H9 (cell line): ENCODE results near the gene ARID1B. TPM values are rescaled to one million over a fixed set of nuclear protein-coding genes. Genes with fewer than 3 reads are reported as not detected.

Experiments
- DNase-seq: peaks from one replicate; pipeline ENCODE4 v3.0.0-alpha.2; 2017
- H2AFZ ChIP-seq: one replicate; pipeline ENCODE4 v1.6.1; 2013; ENCODE audit warnings: mild to moderate bottlenecking, low read length, control low read depth, moderate library complexity
- H2AK5ac ChIP-seq: 2 replicates; pipeline ENCODE4 v1.6.1; 2013; ENCODE audit warnings: low read length, control low read depth, mixed read lengths; ENCODE audit not compliant: insufficient read length
- H2BK120ac ChIP-seq: one replicate; pipeline ENCODE4 v1.6.1; 2013; ENCODE audit warnings: low read depth, mild to moderate bottlenecking, low read length, control low read depth, inconsistent platforms; ENCODE audit not compliant: poor library complexity, severe bottlenecking
- H2BK12ac ChIP-seq: 2 replicates; pipeline ENCODE4 v1.6.1; 2013; ENCODE audit warnings: low read length, control low read depth, mixed read lengths, low read depth; ENCODE audit not compliant: insufficient read length
- H2BK15ac ChIP-seq: 2 replicates; pipeline ENCODE4 v1.6.1; 2013; ENCODE audit warnings: low read depth, low read length, control low read depth
- H2BK20ac ChIP-seq: one replicate; pipeline ENCODE4 v1.6.1; 2013; ENCODE audit warnings: low read depth, mild to moderate bottlenecking, low read length, control low read depth, inconsistent platforms; ENCODE audit not compliant: poor library complexity, severe bottlenecking
- H2BK5ac ChIP-seq: 2 replicates; pipeline ENCODE4 v1.6.1; 2013; ENCODE audit warnings: low read length, control low read depth, mixed read lengths; ENCODE audit not compliant: insufficient read length
- H3K14ac ChIP-seq: 2 replicates; pipeline ENCODE4 v1.6.1; 2013; ENCODE audit warnings: low read length, control low read depth; ENCODE audit not compliant: insufficient read depth
- H3K18ac ChIP-seq: 2 replicates; pipeline ENCODE4 v1.6.1; 2013; ENCODE audit warnings: low read depth, mild to moderate bottlenecking, mixed read lengths, low read length, control low read depth; ENCODE audit not compliant: insufficient read length
- H3K23ac ChIP-seq: 2 replicates; pipeline ENCODE4 v1.6.1; 2013; ENCODE audit warnings: low read length, control low read depth, mixed read lengths, low read depth; ENCODE audit not compliant: insufficient read length
- H3K23me2 ChIP-seq: 2 replicates; pipeline ENCODE4 v1.6.1; 2013; ENCODE audit warnings: low read depth, mild to moderate bottlenecking, mixed read lengths, low read length, control low read depth; ENCODE audit not compliant: insufficient read length, poor library complexity, severe bottlenecking
- H3K27ac ChIP-seq: 2 replicates; pipeline ENCODE4 v1.5.1; 2013; ENCODE audit warnings: low read length, control low read depth, mixed read lengths, low read depth; ENCODE audit not compliant: insufficient read length
- H3K27me3 ChIP-seq: 2 replicates; pipeline ENCODE4 v1.6.1; 2013; ENCODE audit warnings: low read length, control low read depth, inconsistent platforms; ENCODE audit not compliant: insufficient read depth
- H3K4ac ChIP-seq: 2 replicates; pipeline ENCODE4 v1.6.1; 2013; ENCODE audit warnings: low read depth, mild to moderate bottlenecking, control low read depth, inconsistent platforms, low read length, moderate library complexity
- H3K4me1 ChIP-seq: 2 replicates; pipeline ENCODE4 v1.6.1; 2013; ENCODE audit warnings: low read length, control low read depth, inconsistent platforms; ENCODE audit not compliant: insufficient read depth
- H3K4me2 ChIP-seq: 2 replicates; pipeline ENCODE4 v1.6.1; 2013; ENCODE audit warnings: low read length, control low read depth, mixed read lengths; ENCODE audit not compliant: insufficient read length, insufficient read depth
- H3K56ac ChIP-seq: 2 replicates; pipeline ENCODE4 v1.6.1; 2013; ENCODE audit warnings: low read depth, mild to moderate bottlenecking, mixed read lengths, low read length, control low read depth; ENCODE audit not compliant: insufficient read length
- H3K79me1 ChIP-seq: 2 replicates; pipeline ENCODE4 v1.6.1; 2013; ENCODE audit warnings: low read depth, mild to moderate bottlenecking, moderate library complexity, low read length, control low read depth, inconsistent platforms; ENCODE audit not compliant: insufficient read depth, poor library complexity, severe bottlenecking
- H3K79me2 ChIP-seq: 2 replicates; pipeline ENCODE4 v1.6.1; 2013; ENCODE audit warnings: low read length, control low read depth, inconsistent platforms; ENCODE audit not compliant: insufficient read depth
- H3K9ac ChIP-seq: 2 replicates; pipeline ENCODE4 v1.6.1; 2013; ENCODE audit warnings: low read length, control low read depth, mixed read lengths; ENCODE audit not compliant: insufficient read length; ENCODE audit errors: extremely low read depth
- H3K9me3 ChIP-seq: one replicate; pipeline ENCODE4 v1.6.1; 2013; ENCODE audit warnings: low read depth, low read length, inconsistent platforms; ENCODE audit not compliant: control insufficient read depth
- H3T11ph ChIP-seq: one replicate; pipeline ENCODE4 v1.6.1; 2013; ENCODE audit warnings: mild to moderate bottlenecking, low read length, control low read depth, inconsistent platforms
- H4K20me1 ChIP-seq: one replicate; pipeline ENCODE4 v1.6.1; 2013; ENCODE audit not compliant: control insufficient read depth, insufficient read length, insufficient read depth
- H4K5ac ChIP-seq: 2 replicates; pipeline ENCODE4 v1.6.1; 2013; ENCODE audit warnings: low read depth, mild to moderate bottlenecking, mixed read lengths, low read length, control low read depth; ENCODE audit not compliant: insufficient read length
- H4K8ac ChIP-seq: replicated peaks from 2 replicates; pipeline ENCODE4 v1.6.1; 2013; ENCODE audit warnings: low read length, control low read depth, mixed read lengths, low read depth; ENCODE audit not compliant: insufficient read length
- H4K91ac ChIP-seq: 2 replicates; pipeline ENCODE4 v1.6.1; 2013; ENCODE audit warnings: low read depth, mild to moderate bottlenecking, moderate library complexity, mixed read lengths, low read length, control low read depth; ENCODE audit not compliant: insufficient read length
- H3K27ac Mint-ChIP-seq, 3 experiments: 2 replicates in 2 of 3; 3 replicates in 1 of 3; pipeline ENCODE4 v1.8.0; 2020 to 2021; ENCODE audit warnings: mixed read lengths in 3 of 3, mild to moderate bottlenecking in 1 of 3, moderate library complexity in 1 of 3
- H3K27me3 Mint-ChIP-seq: 2 replicates; pipeline ENCODE4 v1.8.0; 2021; ENCODE audit warnings: low read depth, mild to moderate bottlenecking, moderate library complexity, mixed read lengths
- H3K36me3 Mint-ChIP-seq, 3 experiments: 2 replicates in 2 of 3; 3 replicates in 1 of 3; pipeline ENCODE4 v1.8.0; 2020 to 2021; ENCODE audit warnings: low read depth in 3 of 3, mixed read lengths in 3 of 3; ENCODE audit not compliant: insufficient read depth in 1 of 3
- H3K4me1 Mint-ChIP-seq, 2 experiments: 2 replicates each; pipeline ENCODE4 v1.8.0; 2020; ENCODE audit warnings: mixed read lengths in 2 of 2
- H3K4me3 Mint-ChIP-seq, 2 experiments: 2 replicates in 1 of 2; 3 replicates in 1 of 2; pipeline ENCODE4 v1.8.0; 2020 to 2021; ENCODE audit warnings: mild to moderate bottlenecking in 2 of 2, mixed read lengths in 2 of 2, moderate library complexity in 1 of 2
- H3K9me3 Mint-ChIP-seq, 2 experiments: 2 replicates in 1 of 2; 3 replicates in 1 of 2; pipeline ENCODE4 v1.8.0; 2020; ENCODE audit warnings: mild to moderate bottlenecking in 2 of 2, mixed read lengths in 2 of 2, moderate library complexity in 1 of 2
- WGBS: extraction: QIAGEN DNeasy Blood & Tissue Kit; methylation state at CpG from one replicate; pipeline ENCODE4 v1.1.7; 2013; ENCODE audit warnings: missing lambda C conversion rate, low lambda C conversion rate, mixed read lengths; ENCODE audit not compliant: insufficient read length; ENCODE audit errors: extremely low coverage; 5-methylcytosine and 5-hydroxymethylcytosine counted together
- total RNA-seq: library from RNA; stranded (reverse); gene quantifications from 2 replicates; pipeline ENCODE4 v1.2.1, GENCODE V29; 2021
- TF ChIP-seq, protein P1 (sequence below): fragments of 200-600 bp; sonication (generic); conservative IDR thresholded peaks from 3 replicates; pipeline ENCODE4 v1.8.0; 2021; ENCODE audit warnings: antibody characterized with exemption, mild to moderate bottlenecking

The ARID1B gene
- total RNA-seq, 1 experiment from 2014 or later, result 88.2 TPM

DNA sequence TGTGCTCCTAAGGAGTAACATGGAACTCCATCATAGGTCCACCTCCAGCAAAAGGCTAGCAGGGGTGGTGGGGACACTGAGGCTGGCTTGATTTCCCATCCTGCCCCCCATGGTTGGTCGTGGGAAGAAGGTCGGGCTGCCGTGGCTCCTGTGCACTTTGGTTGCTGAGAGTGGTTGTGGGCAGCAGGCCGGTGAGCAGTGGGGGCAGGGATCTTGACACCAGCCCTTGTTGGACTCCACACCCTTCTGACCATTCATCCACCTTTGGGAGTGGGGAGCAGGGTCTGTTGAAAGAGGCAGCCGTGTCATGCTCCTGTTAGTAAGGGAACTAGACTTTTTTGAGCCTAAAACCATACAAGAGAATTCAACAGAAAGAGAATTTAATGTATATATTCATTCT, 175.2 kb downstream of the ARID1B start:
- Histone ChIP-seq H3K9ac (no peak overlapping the region), H3T11ph (no peak overlapping the region), H2AFZ (no peak overlapping the region), H3K23me2 (no peaks in the 10 kb centered on the region), H2BK5ac (no peak overlapping the region), H3K4ac (no peak overlapping the region), H3K79me1 (peaks cover 2% of the 10 kb centered on the region), H2BK15ac (no peak overlapping the region), H4K91ac (no peak overlapping the region), H3K56ac (no peak overlapping the region), H2AK5ac (no peak overlapping the region), H2BK20ac (no peak overlapping the region), H3K23ac (no peak overlapping the region), H3K14ac (no peak overlapping the region), H2BK12ac (no peak overlapping the region), H4K5ac (no peak overlapping the region), H3K18ac (no peak overlapping the region), H4K8ac (no peak overlapping the region), H3K4me2 (no peak overlapping the region), H3K9me3 (no peaks in the 10 kb centered on the region), H3K27ac (no peak overlapping the region), H2BK120ac (no peak overlapping the region), H3K27me3 (no peaks in the 10 kb centered on the region), H3K4me1 (peaks cover 13% of the 10 kb centered on the region; the same call in 1 of the 2 replicates), H4K20me1 (no peaks in the 10 kb centered on the region), H3K79me2 (peaks cover 19% of the 10 kb centered on the region; the same call in 1 of the 2 replicates)
- Mint-ChIP-seq H3K27me3 (no peaks in the 10 kb centered on the region), H3K4me3 (peak overlapping the region in 1 of 2 experiments; percentile 64; a peak in 2 of 5 replicates), H3K9me3 (no peaks in the 10 kb centered on the region), H3K36me3 (no peaks in the 10 kb centered on the region; a peak in 1 of 7 replicates), H3K27ac (peak overlapping the region; percentile 10 to 93 (median 85)), H3K4me1 (peaks cover 40% of the 10 kb centered on the region in 2 experiments)
- WGBS, result no CpG with 5 or more reads among the region's 5 CpGs
- TF ChIP-seq, protein P1, sequence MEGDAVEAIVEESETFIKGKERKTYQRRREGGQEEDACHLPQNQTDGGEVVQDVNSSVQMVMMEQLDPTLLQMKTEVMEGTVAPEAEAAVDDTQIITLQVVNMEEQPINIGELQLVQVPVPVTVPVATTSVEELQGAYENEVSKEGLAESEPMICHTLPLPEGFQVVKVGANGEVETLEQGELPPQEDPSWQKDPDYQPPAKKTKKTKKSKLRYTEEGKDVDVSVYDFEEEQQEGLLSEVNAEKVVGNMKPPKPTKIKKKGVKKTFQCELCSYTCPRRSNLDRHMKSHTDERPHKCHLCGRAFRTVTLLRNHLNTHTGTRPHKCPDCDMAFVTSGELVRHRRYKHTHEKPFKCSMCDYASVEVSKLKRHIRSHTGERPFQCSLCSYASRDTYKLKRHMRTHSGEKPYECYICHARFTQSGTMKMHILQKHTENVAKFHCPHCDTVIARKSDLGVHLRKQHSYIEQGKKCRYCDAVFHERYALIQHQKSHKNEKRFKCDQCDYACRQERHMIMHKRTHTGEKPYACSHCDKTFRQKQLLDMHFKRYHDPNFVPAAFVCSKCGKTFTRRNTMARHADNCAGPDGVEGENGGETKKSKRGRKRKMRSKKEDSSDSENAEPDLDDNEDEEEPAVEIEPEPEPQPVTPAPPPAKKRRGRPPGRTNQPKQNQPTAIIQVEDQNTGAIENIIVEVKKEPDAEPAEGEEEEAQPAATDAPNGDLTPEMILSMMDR, result no peak
- no peak for DNase-seq
